Stimulated activated CD4-positive, alpha-beta T cell treated with anti-CD3 and anti-CD28 coated beads, Interleukin-1b, Interleukin-23, amount 100 ng/mL, for 4 hours (primary cell): ENCODE measurements around the gene ARFGEF3.
"Not testable (repeated sequence)": the region's sequence is repeated elsewhere in the genome, so short reads cannot be mapped to it uniquely, and the experiment has no call there.

Source experiments
- DNase-seq, 2 donors: peaks; one replicate each; pipeline ENCODE4 v3.0.0-alpha.2; 2020; ENCODE audit warnings: low read depth in 2 of 2

ARFGEF3 gene

DNA sequence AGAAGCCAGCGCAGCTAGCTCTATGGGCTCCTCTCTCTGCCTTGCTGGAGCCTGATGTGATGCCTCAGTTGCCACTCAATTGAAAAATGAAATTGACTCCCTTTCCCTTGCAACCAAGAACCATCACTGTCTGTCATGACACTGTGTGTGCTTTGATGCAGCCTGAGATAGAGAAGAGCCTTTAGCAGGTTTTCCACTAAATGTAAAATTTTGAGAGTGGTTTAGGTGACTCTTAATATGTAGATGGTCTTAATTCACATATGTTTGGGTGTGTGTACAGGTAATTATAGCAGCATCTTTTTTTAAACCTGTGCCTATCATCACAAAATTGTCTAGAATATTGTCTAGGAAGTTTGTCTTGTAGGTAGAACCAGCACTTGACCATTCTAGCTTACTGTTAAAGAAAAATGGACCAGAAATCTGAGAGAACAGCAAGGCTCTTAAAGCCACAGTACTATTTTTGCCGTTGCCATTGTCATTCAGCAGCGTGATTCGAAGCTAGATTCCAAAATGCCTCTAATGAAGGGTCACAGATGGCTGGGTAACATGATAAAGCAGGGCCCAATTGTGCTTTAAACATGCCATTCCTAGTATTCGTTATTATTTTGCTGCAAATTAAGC is 1.3 kb downstream of the ARFGEF3 start:
- DNase-seq = no peak

DNA sequence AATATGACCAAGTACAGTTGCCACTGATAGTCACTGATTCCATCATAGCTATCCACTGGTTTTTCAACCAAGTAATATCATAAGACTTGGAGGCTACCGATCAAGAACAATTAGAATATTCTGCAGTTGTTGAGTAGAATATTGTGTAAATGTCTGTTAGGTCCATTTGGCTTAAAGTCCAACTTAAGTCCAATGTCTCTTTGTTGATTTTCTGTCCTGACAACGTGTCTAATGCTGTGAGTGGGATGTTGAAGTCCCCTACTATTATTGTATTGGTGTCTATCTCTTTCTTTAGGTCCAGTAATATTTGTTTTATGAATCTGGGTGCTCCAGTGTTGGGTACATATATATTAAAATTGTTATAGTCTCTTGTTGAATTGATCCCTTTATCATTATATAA is 13.9 kb downstream of the ARFGEF3 start:
- DNase-seq = no peak

DNA sequence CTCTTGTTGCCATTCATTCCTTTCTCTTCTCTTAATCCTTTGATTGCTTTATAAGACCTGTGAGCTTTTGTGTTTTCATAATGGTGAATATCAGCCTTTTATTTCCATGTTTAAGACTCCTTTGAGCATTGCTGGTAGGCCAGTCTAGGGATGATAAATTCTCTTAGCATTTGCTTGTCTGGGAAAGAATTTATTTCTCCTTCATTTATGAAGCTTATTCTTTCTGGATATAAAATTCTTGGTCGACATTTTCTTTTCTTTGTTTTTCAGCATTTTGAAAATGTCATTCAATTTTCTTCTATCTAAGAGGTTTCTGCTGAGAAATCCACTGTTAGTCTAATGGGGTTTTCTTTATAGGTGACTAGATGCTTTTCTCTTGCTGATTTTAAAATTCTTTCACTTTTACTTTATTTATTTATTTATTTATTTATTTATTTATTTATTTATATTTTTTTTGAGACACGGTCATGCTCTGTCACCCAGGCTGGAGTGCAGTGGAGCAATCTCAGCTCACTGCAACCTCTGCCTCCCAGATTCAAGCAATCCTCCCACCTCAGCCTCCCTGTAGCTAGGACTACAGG is 15.0 kb downstream of the ARFGEF3 start:
- no peak for DNase-seq

DNA sequence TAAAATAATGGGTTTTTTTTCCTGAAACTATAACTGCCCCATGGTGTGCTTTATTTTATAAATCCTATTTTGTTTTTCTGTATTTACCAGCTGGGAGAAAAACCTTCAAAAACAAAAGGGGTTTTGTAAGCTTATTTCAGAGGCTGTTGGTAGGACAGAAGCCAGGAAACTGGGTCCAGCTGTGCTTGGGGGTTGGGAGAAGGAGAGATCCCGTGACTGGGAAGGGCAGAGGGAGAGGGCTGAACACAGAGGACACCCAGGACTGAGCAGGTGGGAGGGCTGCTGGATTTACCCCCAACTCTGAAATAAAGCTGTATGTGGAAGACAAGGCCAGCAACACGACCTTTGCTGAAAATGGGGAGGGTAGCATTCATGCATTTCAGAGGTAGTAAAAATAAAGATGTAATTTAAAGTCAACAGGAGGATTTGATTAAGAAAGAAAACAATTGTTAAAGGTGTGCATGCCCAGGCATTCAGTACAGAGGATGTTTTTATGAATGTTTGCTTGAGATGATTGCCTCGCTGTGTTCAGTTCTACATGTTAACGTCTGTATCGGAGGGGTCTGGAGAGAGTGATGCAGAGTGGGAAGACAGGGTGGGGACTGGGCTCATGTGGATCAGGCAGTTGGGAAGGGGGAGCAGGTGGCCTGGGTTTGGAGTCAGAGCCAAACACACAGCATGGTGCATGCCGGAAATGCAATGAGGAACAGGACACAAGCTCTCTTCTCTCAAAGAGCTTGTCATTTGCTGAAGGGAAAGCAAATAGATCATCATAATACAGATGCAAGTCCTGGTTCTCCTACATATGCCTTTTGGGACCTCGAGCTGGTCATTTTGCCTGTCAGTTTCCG is 21.4 kb downstream of the ARFGEF3 start:
- DNase-seq = no peak

DNA sequence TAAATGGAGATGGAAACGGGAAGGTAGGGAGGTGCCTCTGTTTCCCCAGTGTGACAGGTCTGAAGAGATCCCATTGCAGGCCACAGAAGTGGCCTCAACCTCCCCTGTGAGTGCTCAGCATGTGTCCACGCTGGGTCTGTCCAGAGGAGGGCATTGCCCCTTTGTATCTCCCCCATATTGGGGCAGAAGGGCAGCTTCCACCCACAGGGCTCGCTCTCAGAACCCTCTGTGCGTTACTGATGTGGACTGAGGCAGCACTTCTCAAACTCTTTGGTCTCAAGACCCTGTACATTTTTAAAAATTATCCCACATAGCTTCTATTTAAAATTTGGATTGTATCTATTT is 22.0 kb downstream of the ARFGEF3 start:
- DNase-seq = no peak

DNA sequence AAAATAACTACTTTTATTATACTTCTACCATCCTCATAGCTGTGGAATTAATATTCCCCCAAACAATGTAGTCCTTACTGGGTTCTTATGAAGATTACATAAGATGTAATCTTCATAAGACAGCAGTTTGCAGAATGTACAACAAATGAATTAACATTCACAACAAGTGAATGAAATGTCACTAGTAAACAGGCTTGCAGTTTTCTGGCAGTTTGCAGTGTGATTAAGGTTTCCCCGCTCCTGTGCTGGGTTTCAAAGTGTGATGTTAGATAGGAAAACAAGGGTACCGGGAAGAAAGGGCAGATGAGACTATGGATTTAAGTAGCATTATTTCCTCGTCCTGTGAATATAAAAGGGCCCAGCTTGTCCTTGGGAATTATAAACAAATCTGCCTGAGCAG is 22.5 kb downstream of the ARFGEF3 start:
- DNase-seq = no peak

DNA sequence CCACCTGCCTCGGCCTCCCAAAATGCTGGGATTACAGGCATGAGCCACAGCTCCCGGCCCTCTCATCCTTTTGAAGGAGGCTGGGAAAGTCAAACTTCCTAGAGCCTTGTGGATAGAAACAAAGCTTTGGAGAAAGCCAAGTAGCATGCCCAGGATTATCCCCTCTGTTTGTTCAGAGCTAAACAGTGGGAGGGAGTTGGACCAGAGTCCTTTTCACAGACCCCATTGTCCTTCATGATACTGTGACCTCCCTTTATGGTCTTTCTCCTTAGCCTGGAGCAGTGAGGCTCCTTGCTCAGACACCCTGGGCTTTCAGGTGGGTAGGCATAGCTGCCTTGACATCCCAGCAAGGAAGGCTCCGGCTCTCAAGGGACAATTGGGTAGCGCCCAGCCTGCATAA is 25.4 kb downstream of the ARFGEF3 start:
- no peak for DNase-seq

DNA sequence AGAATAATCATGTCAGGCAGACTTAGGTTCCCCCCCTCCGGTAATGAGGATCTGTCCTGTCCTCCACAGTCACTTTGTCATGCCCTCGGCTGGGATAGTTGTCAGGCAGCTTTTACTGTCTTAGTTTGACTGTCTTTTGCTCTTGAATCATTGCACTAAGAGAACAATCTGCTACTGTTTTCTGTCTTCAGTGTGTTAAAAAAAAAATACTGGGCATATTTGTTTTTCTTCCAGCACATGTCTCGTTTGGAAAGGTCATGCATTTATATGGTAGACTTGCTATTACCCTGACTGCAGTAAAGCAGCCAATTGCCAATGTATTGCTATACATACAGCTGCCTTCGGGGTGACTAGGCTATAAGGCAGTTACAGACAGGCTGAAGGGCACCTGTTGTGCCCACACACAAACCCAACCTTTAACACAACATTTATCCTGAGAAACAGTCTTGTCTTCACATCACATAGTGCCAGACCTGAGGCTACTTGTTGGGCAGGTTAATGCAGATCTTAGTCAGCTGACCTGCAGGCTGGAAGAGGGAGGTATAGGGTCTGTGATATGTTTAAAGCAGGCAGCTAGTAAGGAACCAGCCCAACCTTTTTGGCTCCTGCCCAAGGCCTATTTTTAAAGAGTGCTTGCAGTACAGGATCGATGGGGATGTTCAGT is 26.7 kb downstream of the ARFGEF3 start:
- no peak for DNase-seq

DNA sequence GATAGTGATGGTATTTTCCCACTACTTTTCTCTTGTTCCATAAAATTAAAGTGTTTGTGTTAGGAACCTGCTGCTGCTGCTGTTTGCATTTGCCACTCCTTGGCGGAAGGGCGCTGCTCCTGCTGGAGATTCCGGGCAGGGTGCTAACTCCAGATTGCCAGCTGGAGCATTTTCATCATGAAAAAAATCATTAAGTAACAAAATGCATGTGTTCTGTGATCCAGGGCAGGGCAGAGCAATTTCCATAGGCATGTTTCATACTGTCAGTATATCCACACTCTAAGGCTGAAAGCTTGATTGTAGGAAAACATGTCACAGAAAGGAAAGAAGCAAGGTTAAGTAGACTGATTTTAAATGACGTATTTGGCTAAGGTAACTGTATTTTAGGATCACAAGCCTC is 32.5 kb downstream of the ARFGEF3 start:
- DNase-seq = no peak

DNA sequence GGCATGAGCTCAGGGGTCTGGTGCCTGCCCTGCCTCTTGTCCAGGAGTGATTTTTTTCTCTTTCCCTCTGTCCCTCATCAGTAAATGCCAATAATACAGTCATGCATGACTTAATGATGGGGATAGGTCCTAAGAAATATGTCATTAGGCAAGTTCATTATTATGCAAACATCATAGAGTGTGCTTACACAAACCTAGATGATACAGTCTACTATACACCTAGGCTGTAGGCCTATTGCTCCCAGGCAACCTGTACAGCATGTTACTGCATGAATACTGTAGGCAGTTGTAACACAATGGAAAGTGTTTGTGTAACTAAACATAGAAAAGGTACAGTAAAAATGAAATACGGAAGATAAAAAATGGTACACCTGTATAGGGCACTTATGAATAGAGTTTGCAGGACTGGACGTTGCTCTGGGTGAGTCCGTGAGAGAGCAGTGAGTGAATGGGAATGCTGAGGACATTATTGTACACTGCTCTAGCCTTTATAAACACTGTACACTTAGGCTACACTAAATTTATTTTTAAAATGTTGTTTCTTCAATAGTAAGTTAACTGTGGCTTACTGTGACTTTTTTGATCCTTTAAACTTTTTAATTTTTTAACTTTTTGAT is 34.5 kb downstream of the ARFGEF3 start:
- DNase-seq = no peak

DNA sequence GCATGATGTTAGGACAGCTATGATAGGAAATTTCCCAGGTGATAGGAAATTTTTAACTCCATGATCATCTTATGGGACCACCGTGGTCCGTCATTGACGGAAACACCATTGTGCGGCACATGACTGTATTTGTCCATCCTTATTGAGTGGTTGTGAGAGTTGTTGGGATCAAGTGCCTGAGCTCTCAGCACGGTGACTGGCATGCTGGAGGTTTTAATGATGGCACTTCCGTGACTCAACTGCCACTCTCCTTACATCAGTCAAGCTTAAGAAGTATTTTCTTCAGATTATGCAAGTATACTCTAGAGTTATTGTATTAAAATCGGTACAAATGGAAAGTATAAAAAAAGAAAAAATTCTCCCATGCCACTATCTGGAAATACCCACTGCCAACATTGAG is 35.8 kb downstream of the ARFGEF3 start:
- no peak for DNase-seq

DNA sequence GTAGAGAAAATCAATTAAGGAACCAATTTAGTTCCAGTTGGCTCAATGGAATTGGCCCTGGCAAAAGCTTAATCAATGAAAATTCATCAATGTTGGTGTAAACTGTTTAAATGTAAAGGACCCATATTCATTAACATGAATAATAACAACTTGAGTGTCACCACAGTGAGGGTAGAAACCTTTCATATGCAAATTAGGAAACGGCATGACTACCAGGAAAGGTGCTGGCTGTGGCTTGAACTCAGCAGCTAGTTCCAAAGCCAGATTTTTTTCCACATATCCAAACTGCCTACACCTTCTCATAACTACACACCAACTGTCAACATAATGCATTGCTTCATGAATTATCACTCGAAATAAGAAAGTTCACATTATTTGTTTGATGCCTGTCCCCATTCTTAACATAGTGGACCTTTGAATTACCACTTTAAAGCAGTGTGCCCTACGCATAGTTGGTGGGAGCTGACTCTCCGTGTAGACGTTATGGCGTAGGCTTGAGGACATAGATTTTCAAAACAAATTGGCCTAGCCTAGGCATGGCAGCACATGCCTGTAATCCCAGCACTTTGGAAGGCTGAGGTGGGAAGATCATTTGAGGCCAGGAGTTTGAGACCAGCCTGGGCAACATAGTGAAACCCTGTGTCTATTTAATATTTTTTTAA is 36.8 kb downstream of the ARFGEF3 start:
- no peak for DNase-seq

DNA sequence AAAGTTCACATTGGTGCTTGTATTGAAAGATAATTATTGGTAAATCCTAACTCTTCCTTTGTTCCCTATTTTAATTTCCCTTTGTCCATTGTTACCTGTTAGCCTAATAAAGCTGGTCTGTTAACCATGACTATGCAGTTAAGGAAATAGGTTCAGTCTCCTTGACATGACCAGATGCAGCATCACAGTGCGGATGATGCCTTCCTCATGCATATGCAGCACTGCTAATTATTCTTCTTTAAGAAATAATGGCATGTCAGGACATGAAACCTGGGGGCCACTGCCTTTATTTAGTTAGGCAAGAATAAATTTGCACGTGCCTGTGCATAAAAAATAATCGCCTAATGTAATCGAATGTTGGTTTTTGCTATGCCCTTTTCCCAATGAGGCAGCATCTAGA is 40.1 kb downstream of the ARFGEF3 start:
- no peak for DNase-seq

DNA sequence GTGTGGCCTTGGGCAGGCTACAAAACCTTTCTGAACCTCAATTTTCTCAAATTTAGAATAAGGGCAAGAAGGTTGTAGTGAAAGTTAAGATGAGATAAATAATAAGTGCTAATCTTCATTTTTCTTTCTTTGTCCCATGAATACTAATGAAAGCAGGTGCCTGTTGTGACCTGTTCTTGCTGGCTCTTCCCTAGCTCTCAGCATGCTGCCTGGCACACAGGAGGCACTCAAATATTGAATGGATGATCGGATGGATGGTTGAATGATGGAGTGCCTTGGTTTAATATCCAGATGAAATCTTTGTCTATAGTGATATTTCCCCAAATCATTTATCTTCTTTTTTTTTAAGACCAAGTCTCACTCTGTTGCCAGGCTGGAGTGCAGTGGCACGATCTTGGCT is 41.6 kb downstream of the ARFGEF3 start:
- DNase-seq = no peak

DNA sequence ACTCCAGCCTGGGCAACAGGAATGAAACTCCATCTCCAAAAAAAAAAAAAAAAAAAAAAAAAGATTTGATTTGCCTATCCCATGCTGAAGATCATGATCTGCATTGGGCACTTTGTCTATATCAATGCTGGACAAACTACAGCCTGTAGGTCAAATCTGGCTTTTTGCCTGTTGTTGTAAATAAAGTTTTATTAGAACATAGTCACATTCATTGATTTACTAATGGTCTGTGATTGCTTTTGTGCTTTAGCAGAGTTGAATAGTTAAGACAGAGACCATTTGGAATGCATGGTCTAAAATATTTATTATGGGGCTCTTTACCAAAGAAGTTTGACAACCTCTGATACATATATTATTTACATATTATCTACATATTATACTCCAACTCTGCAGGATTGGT is 42.6 kb downstream of the ARFGEF3 start:
- DNase-seq = no peak

DNA sequence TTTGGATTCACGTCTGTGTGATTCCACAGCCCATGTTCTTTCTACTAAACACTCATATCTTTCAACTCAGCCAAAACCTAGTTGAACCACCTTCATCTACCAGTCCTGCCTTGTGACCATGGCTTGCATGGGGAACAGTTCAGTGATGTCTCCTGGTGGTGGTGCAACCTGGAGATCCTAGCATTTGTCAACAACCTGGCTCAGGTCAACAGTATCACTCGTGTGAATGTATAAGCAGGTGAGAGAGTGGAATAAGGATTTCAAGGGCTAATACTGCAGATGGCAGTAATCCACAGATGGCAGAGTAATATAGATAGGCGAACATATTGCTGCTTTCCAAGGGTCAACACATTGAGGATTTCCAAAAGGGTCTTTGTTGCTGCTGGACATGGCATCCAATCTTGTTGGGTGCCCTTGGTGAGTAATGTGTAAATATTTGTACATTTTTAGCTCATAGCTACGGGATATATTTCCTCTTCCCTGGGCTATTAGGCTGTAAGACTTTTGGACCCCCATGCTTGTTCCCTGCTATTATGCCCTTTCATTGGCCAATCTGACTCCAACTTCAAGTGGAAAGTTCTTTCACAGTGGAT is 43.1 kb downstream of the ARFGEF3 start:
- DNase-seq = no peak

DNA sequence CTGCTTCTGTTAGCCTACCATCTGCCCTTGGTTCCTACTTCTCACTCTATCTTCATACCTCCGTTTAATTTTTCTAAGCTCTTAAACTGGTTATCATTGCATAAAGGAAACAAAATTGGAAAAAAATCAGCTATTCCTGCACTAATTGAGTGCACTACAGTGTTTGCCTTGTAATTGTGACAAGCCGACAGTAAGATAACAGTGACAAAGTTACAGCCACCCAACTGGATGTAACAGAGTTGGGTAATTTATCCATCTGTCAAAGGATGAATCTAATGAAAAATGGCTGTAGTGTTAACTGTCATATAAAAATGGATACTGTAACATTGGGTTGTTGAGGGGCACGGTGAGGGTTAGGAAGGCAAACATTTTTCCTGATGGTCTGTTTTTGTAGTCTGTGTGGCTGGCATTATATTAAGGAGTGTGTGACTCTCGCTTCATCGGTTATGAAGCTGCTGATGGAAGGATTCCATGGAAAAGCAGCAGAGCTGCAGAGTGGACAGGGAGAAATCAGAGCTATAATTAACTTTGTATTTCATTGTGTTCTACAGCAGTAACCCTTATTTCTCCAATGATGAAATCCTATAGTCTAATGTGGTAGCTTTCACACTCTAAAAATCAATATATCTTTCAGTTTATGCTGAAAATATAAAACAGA is 43.8 kb downstream of the ARFGEF3 start:
- DNase-seq = no peak

DNA sequence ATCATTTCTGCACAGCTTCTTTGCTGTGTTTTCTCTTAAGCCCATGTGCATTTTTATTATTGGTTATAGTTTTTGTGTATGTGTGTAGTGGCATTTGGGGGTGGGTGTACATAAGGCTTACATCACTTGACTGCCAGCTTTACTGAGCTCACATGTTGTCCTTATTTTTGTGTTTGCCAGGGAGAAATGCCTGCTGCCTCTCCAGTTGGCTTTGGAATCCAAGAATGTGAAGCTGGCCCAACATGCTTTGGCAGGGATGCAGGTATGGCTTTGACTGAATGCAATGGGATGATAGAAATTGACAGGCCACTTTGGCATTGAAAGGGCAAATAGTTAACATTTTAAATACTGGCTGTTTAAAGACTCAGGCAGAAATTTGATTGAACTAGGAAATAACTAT is 45.1 kb downstream of the ARFGEF3 start:
- DNase-seq = no peak

DNA sequence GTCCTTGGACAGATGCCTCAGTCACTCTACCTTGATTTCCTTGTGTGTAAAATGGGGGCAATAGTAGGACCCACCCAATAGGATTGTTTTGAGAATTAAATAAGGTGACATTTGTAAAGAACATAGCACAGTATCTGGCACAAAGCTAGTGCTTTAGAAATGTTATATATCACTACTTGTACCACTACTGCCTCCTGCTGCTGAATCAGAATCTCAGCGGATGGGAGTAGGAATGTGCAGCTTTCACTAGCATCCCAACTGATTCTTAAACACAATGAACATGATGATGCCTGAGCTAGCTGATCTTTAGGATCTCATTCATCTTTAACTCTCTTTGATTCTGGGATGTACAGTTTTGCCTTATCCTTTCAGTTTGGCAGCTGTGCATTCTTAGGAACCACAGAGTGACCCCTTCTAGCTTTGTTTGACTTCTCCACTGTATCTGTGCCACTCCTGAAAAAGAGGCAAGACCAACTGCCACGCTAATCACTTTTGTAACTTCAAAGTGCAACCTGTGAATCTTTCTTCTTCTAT is 49.4 kb downstream of the ARFGEF3 start:
- DNase-seq = no peak

DNA sequence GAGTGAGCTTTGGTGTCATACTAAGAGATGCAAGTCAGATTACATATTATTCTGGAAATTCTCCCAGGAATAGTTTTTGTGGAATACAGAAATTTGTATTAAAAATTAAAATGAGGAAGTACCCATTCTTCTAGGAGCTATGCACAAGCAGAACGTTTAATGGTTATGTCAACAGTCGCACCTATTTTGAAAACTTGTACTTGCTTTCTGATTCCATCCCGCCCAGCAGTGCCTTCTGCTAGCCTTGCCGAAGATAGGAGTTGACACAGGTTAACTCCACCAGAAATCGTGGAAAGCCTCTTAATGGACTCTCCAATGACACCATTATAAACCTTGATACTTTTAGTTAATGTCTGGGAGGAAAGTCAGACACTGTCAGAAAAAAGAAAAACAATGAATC is 49.9 kb downstream of the ARFGEF3 start:
- DNase-seq = no peak

DNA sequence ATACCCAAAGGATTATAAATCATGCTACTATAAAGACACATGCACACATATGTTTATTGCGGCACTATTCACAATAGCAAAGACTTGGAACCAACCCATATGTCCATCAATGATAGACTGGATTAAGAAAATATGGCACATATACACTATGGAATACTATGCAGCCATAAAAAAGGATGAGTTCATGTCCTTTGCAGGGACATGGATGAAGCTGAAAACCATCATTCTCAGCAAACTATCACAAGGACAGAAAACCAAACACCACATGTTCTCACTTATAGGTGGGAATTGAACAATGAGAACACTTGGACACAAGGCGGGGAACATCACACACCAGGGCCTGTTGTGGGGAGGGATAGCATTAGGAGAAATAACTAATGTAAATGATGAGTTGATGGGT is 50.8 kb downstream of the ARFGEF3 start:
- not testable (repeated sequence) for DNase-seq
